Pulmonary artery endothelial cell (primary cell): ENCODE results near the gene PDIA6. TPM values are rescaled to one million over a fixed set of nuclear protein-coding genes. Genes with fewer than 3 reads are reported as not detected.

Source experiments
- DNase-seq: peaks from one replicate; pipeline ENCODE4 v3.0.0-alpha.2; 2011; ENCODE audit warnings: low read depth, low spot score
- total RNA-seq: library from RNA; depleted of rRNA; stranded (reverse); fragments of >200 nt; gene quantifications from 2 replicates; pipeline ENCODE4 v1.2.3, GENCODE V29; 2014

Gene PDIA6
- total RNA-seq, 1 donor from 2014 or later = 504 TPM

DNA sequence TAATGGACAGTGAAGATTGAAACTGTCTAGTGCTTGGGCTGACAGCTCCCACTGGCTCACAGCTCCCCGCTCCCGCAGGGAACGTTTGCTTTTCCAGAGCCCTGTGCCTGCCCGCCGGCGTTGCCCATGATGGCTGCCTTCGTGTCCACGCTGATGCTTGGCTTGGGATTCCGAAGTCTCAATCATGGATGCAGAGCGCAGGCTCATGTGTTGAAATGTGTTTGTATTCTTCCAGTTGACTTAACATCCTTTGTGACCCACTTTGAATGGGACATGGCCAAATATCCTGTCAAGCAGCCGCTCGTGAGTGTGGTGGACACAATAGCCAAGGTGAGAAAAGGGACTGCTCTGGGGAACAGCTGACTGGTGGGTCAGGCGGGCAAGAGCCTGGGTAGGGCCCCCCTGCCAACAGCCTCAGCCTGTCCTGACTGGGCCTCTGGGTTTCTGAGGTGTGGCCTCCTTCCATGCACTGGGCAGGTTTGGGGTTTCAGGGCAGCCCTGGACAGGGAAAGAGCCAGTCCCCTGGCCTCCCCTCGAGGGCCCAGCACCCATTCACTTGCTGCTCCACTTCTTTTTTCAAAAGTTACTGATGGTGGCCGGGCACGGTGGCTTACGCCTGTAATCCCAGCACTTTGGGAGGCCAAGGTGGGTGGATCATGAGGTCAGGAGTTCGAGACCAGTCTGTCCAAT, 48.3 kb downstream of the PDIA6 start:
- DNase-seq = no peak

DNA sequence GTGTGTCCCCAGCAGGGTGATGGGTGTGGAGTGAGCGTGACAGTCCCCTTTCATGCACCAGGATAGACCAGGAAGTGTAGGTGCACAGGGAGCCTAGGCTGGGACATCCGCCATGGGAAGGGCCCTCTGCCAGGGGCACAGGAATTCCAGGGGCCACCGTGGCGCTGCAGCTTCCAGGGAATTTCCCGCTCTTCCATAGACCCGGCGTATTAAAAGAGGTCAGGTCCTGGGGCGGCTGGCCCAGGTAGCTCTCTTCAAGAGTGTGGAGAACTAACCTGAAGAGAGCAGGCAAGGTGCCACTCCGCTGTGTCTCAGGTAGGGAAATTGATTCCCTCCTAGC, 49.2 kb downstream of the PDIA6 start:
- DNase-seq = no peak

DNA sequence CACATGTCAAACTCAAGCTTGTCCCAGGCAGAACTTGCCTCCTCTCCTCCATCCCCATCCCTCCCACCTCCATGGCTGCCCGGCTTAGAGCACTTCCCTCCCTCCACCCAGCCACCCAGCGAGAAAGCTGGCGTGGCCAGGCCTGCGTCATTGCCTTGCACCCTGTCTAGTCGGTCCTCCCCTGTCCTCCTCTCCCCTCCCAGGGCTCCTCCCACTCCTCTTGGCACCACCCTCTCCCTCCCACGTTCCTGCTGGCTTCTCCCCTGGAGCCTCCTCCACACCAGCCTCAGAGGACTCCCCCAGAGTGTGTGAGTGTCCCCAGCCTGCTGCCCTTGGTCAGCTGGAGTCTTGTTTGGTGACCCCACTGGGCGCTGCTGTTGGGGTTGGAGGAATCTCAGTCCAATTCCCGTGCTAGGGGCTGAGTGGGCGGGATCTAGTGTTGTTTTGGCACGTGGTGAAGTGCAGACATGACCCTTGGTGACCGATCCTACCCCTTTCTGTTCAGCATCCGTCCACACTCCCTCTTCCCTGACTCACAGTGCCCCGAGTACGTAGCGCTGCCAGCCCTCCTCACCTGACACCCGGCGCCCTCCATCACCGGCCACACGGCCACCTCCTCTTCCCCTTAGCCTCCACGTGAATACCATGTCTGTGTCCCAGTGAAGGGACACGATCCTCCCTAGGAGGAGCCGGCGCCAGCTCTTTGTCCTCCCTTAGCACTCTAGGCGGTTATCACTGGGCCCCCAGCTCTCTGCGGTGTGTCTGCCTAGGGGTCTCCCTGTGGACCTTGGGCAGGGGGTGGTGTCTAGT, 49.7 kb downstream of the PDIA6 start:
- DNase-seq = no peak

DNA sequence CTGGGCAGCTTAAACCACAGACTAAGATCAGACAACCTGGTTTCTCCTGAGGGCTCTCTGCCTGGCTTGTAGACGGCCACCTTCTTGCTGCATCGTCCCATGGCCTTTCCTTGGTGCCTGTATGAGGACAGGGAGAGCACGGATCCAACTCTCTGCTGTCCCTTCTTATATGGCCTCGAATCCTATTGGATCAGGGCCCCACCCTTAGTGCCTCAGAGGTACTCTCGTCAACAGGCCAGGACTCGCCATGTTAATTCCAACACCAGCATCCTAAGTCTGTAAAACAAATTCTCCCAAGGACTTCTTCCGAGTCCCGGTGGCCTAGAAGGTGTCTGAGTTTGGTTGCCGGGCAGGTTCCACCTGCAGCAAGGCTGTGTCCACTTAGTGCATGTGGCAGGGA, 51.0 kb downstream of the PDIA6 start:
- no peak for DNase-seq

DNA sequence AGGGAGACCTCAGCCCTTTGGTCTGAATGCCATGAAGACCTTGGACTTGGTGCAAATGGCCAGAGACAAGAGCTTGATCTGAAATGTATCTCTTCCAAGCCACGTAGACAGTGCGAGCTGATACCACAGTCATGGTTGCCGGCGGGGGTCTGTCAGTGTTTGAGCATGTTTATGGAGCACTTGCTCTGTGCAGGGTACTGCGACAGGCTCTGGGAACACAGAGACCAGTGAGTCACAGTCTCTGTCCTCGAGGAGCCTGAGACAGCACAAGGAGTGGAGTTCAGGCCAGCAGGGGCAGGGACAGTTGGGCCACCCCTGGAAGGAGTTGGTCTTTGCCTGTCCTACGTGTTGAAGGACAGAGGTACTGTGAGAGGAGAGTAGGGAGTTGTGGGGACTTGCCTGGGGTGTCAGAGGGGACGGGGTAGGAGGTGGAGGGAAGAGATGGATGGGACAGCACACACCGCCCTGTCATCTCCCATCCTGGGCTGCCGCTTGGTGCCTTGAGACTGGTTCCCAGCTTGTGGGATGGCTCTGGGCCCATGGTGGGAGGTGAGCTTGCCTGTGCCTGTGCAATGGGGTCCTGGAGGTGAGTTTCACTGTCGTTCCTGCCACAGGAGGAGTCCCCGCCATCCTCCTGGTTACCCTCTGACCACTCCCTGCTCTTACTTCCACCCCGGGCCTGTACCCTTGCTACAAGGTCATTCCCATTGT, 51.6 kb downstream of the PDIA6 start:
- no peak for DNase-seq

DNA sequence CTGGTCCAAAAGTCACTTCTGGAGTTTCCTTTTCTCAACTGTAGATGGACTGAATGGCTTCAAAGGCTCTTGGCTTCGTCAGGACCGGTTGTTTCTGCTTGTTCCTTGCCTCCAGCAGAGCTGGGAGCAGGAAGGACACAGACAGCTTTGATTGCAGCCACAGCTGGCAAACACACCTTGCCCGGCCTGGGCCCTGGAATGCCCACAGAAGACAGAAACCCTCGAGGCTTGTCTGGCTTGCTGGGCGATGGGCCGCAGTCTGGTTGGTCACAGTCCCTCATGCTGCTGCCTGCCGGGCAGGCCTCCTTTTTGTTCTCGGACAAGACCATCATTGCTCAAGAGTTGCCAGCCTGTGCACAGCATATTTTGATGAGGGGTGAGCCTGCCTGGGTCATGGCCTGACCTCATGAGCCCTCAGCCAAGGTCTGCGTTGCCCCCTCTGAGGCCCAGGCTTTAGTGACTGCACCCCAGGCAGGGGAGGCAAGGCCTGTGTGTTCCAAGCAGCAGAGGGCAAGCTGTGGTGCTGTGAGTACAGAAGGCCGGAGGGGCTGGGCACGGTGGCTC, 53.4 kb downstream of the PDIA6 start:
- DNase-seq = no peak

DNA sequence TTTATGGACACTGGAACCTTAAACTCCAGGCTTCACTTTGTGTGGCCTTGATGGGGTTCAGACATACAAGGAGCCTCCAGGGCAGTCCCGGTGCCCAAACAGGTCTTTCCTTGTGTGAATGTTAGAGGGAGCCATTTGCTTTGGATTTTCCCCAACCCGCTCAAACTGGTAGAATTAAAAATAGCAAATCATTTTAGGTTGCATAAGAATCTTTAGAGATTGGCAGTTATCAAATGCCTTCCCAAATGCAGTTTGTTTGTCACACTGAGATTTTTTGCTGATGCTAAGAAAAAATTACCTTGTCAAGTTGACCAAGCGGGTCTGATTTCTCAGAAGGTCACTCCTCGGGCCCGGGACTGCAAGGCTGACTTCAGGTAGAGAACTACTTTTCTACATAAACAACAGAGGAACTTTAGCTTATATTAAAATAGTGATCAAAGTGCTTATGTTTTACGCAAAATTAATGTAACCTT, 54.7 kb downstream of the PDIA6 start:
- no peak for DNase-seq

DNA sequence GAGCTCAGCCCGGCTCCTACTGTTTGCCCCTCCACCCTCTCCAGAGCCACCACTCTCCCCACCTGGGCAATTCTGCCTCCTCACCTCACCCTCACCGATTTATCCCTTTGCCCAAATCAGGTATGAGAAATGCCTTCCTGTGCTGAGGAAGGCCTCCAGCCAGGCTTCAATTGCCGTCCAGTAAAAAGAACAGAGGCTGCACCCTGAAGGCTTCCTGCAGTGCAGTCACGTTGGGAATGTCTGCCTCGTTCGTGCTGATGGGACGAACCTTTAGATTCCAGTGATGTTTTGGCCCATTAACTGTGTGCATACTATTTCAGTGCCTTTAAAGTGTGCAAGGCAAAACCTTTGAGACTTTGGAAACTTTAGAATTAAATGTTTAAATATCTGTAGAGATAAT, 57.0 kb downstream of the PDIA6 start:
- DNase-seq = no peak

DNA sequence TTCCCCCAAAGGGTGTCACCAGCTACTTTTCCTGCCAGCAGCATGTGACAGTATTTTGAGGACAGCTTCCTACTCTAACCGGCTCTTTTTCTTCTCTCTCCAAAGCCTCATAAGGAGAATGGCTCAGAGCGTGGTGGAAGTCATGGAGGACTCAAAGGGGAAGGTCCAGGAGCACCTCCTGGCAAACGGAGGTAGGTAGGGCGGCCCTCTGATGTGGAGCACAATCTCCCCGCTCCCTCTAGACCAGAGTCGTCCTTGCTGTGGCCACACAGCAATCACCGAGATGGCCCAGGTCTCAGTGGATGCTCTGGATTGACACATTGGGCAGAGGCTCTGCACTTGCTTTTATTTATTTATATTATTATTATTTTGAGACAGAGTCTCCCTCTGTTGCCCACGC, 58.7 kb downstream of the PDIA6 start:
- no peak for DNase-seq

DNA sequence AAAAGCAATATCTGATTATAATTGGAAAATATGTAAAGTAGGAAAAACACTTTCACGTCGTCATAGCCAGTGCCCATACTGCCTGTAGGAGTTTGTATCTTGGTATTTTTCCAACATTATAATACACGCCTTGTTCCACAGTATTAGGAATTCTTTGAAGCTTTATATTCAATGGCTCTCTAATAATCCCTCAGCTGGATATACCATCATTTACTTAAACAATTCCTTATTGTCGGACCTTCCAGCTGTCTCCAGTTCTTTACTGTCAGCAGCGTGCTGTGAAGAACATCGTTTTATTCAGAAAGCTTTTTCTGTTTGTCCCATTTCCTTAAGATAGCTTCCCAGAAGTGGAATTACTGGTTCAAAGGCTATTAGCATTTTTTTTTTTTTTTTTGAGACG, 59.4 kb downstream of the PDIA6 start:
- no peak for DNase-seq

DNA sequence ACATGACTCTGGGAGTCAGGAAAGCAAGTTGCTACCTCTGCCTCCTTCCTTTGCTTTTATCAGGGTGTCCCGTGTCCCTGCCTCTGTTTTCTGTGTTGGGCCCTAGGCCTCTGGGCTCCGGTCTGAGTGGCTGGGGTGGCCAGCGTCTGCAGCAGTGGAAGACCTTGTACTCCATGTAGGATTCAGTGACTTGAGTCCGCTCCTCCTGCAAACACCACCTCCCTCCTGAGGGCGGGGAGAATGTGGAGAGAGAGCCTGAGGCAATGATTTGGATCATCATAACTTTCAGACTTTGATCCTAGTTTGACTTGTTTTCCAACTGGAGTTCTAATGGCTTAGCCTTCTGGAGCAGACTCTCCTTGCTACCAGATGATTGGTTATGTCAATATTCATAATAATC, 60.3 kb downstream of the PDIA6 start:
- no peak for DNase-seq

DNA sequence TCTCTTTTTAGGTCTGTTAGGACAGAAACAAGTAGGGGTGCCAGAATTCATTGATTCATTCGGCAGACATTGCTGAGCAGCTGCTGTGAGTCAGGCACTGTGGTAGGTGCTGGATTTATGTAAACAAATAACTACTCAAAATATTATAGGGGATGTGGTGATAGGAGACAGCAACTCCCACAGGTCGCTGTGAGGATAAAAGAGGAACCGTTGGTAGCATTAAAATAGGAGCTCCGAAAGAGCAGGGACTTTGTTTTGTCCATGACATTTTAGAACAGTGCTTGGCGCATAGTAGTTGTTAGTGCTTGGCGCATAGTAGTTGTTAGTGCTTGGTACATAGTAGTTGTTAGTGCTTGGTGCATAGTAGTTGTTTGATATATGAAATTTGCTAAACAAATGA, 62.0 kb downstream of the PDIA6 start:
- no peak for DNase-seq

DNA sequence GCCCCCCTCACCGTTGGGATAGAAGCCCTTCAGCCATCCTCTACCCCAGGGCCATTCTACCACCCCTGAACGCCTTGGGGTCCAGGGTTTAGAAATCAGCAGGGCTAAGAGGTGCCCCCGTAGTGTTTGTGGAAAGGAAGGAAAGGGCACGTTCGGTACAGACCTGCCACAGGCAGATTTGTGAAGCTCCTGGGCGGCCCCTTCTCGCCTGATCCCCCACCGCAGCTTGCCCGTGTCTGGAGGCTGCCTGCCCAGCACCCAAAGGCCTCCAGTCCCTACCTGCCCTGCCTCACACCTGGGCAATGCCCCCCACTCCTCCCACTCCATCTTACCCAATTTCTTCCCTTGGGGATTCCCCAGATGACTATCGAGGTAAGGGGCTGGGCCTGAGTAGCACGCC, 69.9 kb downstream of the PDIA6 start:
- DNase-seq = no peak

DNA sequence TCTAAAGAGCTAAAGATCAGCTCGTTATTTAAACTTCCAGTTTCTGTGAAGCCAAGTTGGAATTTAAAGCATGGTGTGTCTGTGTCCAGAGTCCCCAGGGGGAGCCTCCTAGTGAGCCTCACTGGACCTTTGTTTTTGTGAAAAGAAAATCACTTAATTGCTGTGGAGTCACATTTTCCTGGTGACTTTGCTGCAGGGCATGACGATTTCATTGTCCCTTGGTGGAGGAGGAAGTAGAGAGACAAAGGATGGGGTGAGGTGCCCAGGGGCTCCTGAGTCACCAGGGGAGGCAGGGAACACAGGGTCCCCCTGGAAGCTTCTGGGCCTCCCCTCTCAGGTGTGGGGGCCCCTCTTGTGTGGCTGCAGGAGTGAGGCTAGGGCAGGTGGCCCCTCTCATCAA, 71.4 kb downstream of the PDIA6 start:
- no peak for DNase-seq

DNA sequence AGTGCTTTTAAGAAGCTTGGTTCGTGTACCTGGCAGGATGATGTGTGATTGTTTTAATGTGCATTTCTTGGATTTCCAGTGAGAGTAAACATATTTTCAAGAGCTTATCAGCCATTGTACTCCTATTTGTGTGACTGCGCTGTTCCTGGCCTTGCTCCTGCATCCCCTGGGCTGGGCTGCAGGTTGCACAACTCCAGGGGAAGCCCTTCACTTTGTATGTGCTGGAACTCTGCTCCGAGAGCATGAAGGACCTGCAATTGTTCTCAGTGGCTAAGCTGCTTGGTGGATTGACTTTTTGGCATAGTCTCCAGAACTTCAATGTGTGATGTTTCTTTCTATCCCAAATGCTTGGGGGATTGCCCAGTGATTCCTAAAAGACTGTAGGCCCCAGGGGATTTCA, 72.4 kb downstream of the PDIA6 start:
- no peak for DNase-seq

DNA sequence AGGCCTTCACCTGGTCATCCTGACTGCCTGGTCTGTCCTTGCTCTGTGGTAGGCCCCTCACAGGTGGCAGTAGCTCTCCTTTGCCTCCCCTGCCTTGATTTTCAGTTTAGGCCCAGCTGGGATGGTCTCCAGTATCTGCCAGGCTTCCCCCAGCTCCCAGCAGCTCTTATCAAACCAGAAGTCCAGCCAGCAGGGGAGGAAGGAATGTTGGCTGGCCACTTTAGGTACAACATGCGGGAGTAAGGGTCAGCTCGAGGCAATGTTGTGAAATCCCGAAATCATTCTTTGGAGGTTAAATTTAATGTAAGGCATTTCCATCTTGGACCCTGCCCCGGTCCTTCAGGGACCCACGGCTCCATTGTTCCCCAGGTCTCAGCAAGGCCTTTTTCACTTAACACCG, 74.4 kb downstream of the PDIA6 start:
- no peak for DNase-seq

DNA sequence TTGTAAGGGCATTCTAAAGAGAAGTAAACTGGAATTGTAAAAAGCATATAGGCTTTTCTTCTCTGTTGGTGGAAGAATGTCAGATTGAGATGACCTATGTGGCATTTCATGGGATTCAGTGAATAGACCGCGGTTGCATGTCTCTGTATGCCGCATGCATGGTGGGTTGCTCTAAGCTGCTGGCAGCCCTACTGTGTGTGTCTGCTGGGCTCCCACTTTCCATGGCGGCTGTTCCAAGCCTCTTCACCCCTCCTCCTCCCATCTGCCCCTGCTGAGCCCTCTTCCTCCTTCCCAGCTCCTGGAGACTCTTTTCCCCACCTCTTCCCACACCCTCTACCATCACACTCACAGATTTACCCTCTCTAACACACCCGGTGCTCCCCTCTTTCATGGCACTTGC, 78.6 kb downstream of the PDIA6 start:
- no peak for DNase-seq

DNA sequence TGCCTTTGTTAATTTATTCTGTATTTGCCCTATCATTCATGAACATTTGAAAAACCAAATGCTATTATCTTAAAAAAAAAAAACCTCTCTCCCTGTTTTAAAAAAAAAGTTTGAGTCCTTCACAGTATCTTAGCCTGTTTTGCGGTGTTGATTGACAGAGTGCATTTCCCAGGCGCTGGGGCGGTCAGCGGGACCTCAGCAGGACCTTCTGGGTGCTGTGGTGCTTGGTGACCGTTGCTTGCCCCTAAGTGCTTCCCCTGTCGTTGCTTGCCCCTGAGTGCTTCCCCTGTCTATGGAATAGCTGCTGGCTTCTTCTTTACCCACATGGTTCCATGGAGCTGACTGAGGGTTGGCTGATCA, 79.0 kb downstream of the PDIA6 start:
- no peak for DNase-seq
